Osteoblast (primary cell): ENCODE results near the gene PHETA1. TPM values are rescaled to one million over a fixed set of nuclear protein-coding genes. Genes with fewer than 3 reads are reported as not detected.
"Not testable (repeated sequence)": the region's sequence is repeated elsewhere in the genome, so short reads cannot be mapped to it uniquely, and the experiment has no call there.

Source experiments
- DNase-seq: peaks from one replicate; pipeline ENCODE4 v3.0.0; 2011; ENCODE audit warnings: low spot score, mixed read lengths; ENCODE audit not compliant: insufficient read length; ENCODE audit errors: missing footprints
- H2AFZ ChIP-seq: 2 replicates; pipeline ENCODE4 v1.6.0; 2011; ENCODE audit warnings: mild to moderate bottlenecking, low read length
- H3K27ac ChIP-seq: 2 replicates; pipeline ENCODE4 v1.5.1; 2011; ENCODE audit warnings: mild to moderate bottlenecking, low read depth, low read length, moderate library complexity
- H3K27me3 ChIP-seq: 2 replicates; pipeline ENCODE4 v1.6.0; 2012; ENCODE audit warnings: mild to moderate bottlenecking, control low read depth, inconsistent platforms, low read length, moderate library complexity; ENCODE audit not compliant: insufficient read depth
- H3K36me3 ChIP-seq: 2 replicates; pipeline ENCODE4 v1.5.1; 2011; ENCODE audit warnings: mild to moderate bottlenecking, low read length, control low read depth, moderate library complexity; ENCODE audit not compliant: insufficient read depth
- H3K4me1 ChIP-seq: 2 replicates; pipeline ENCODE4 v1.5.1; 2011; ENCODE audit warnings: mild to moderate bottlenecking, low read length, control low read depth, moderate library complexity; ENCODE audit not compliant: insufficient read depth
- H3K4me2 ChIP-seq: 2 replicates; pipeline ENCODE4 v1.6.0; 2011; ENCODE audit warnings: mild to moderate bottlenecking, low read length; ENCODE audit not compliant: insufficient read depth
- H3K4me3 ChIP-seq: fragments of 200-600 bp; sonication (generic); 3 replicates; pipeline ENCODE4 v1.5.1; 2012; ENCODE audit warnings: mild to moderate bottlenecking, low read length, inconsistent platforms; ENCODE audit not compliant: insufficient read depth
- H3K79me2 ChIP-seq: 2 replicates; pipeline ENCODE4 v1.6.0; 2012; ENCODE audit warnings: mild to moderate bottlenecking, low read length, control low read depth, inconsistent platforms; ENCODE audit not compliant: insufficient read depth
- H3K9me3 ChIP-seq: 2 replicates; pipeline ENCODE4 v1.5.1; 2011; ENCODE audit warnings: low read depth, low read length, control low read depth
- H4K20me1 ChIP-seq: 2 replicates; pipeline ENCODE4 v1.6.0; 2012; ENCODE audit warnings: mild to moderate bottlenecking, low read length, control low read depth; ENCODE audit not compliant: insufficient read depth
- CTCF ChIP-seq: IDR thresholded peaks from 2 replicates; pipeline ENCODE4 v1.5.1; 2011; ENCODE audit warnings: mild to moderate bottlenecking, low read depth, low read length, moderate library complexity; ENCODE audit errors: extremely low read depth
- total RNA-seq: library from RNA; depleted of rRNA; stranded (reverse); fragments of >200 nt; gene quantifications from 2 replicates; pipeline ENCODE4 v1.2.3, GENCODE V29; 2012

The PHETA1 gene
- total RNA-seq, 1 donor: 8.3 TPM

- Histone ChIP-seq H3K27me3 (peaks cover 1% of the 10 kb centered on the region), H4K20me1 (no peaks in the 10 kb centered on the region)
- no peak for TF ChIP-seq CTCF
These were observed 24.5 kb downstream of the PHETA1 start for GRCh38 chr12:111344254-111344875.

GRCh38 chr12:111343181-111343580, 25.7 kb downstream of the PHETA1 start:
- no peak for TF ChIP-seq CTCF
- Histone ChIP-seq H3K79me2 (no peaks in the 10 kb centered on the region), H4K20me1 (no peaks in the 10 kb centered on the region), H3K4me2 (no peak overlapping the region), H3K27ac (no peak overlapping the region), H3K9me3 (peaks cover 5% of the 10 kb centered on the region), H3K27me3 (peaks cover 2% of the 10 kb centered on the region), H2AFZ (no peak overlapping the region), H3K4me1 (no peaks in the 10 kb centered on the region), H3K36me3 (no peaks in the 10 kb centered on the region), H3K4me3 (no peak overlapping the region)
- DNase-seq: no peak

More at GRCh38 chr12:111344254-111344875, 24.5 kb downstream of the PHETA1 start:
- peaks cover 6% of the 10 kb centered on the region for H3K9me3 ChIP-seq
- no peaks in the 10 kb centered on the region for H3K79me2 ChIP-seq
- no peak overlapping the region for H3K4me3 ChIP-seq
- no peak for DNase-seq
- H3K4me2 ChIP-seq: no peak overlapping the region
- no peaks in the 10 kb centered on the region for H3K4me1 ChIP-seq
- H3K27ac ChIP-seq: no peak overlapping the region
- no peaks in the 10 kb centered on the region for H3K36me3 ChIP-seq
- no peak overlapping the region for H2AFZ ChIP-seq

GRCh38 chr12:111342376-111342775, 26.5 kb downstream of the PHETA1 start:
- Histone ChIP-seq H3K4me3 (no peak overlapping the region), H3K4me1 (no peaks in the 10 kb centered on the region), H3K9me3 (no peaks in the 10 kb centered on the region), H3K27ac (no peak overlapping the region), H3K79me2 (no peaks in the 10 kb centered on the region), H3K27me3 (peaks cover 2% of the 10 kb centered on the region), H4K20me1 (no peaks in the 10 kb centered on the region), H3K4me2 (no peak overlapping the region), H2AFZ (no peak overlapping the region), H3K36me3 (no peaks in the 10 kb centered on the region)
- TF ChIP-seq CTCF: no peak
- DNase-seq: no peak

- no peak overlapping the region for H3K4me2 ChIP-seq
- no peak for DNase-seq
- H3K79me2 ChIP-seq: no peaks in the 10 kb centered on the region
- H3K27me3 ChIP-seq: peaks cover 2% of the 10 kb centered on the region
- H3K9me3 ChIP-seq: no peaks in the 10 kb centered on the region
- no peak for TF ChIP-seq CTCF
- no peak overlapping the region for H3K4me3 ChIP-seq
- H4K20me1 ChIP-seq: no peaks in the 10 kb centered on the region
- H3K36me3 ChIP-seq: no peaks in the 10 kb centered on the region
- H3K4me1 ChIP-seq: no peaks in the 10 kb centered on the region
- H2AFZ ChIP-seq: no peak overlapping the region
- no peak overlapping the region for H3K27ac ChIP-seq
These were observed 27.3 kb downstream of the PHETA1 start for GRCh38 chr12:111341426-111342065.

GRCh38 chr12:111340680-111341079, 28.2 kb downstream of the PHETA1 start:
- H3K36me3 ChIP-seq, H3K27me3 ChIP-seq, H2AFZ ChIP-seq, H3K79me2 ChIP-seq, H3K4me2 ChIP-seq, H3K27ac ChIP-seq, H3K9me3 ChIP-seq, H3K4me1 ChIP-seq, H4K20me1 ChIP-seq, DNase-seq, H3K4me3 ChIP-seq: not testable (repeated sequence)
